Smooth muscle cell (in vitro differentiated cells): Measurements from ENCODE around the gene CUEDC1. TPM values are rescaled to one million over a fixed set of nuclear protein-coding genes. Genes with fewer than 3 reads are reported as not detected.

ENCODE experiments used
- DNase-seq: peaks from one replicate; lab custom pipeline; 2025; ENCODE audit not compliant: unreplicated experiment; lab: John Stamatoyannopoulos, UW
- H2AFZ ChIP-seq: fragments of 200-600 bp; sonication (generic); 2 replicates; pipeline ENCODE4 v1.6.0; 2016; ENCODE audit warnings: antibody characterized with exemption, low read depth, mild to moderate bottlenecking
- H3F3A ChIP-seq: fragments of 200-600 bp; sonication (generic); 2 replicates; pipeline ENCODE4 v1.6.0; 2017; ENCODE audit warnings: antibody characterized with exemption, low read depth
- H3K27ac ChIP-seq: fragments of 200-600 bp; sonication (generic); 2 replicates; pipeline ENCODE4 v1.5.1; 2016; ENCODE audit warnings: low read depth, mild to moderate bottlenecking
- H3K27me3 ChIP-seq: fragments of 200-600 bp; sonication (generic); 2 replicates; pipeline ENCODE4 v1.6.1; 2016; ENCODE audit warnings: low read depth, mild to moderate bottlenecking
- H3K36me3 ChIP-seq: fragments of 200-600 bp; sonication (generic); 2 replicates; pipeline ENCODE4 v1.5.1; 2016; ENCODE audit warnings: low read depth
- H3K4me1 ChIP-seq: fragments of 200-600 bp; sonication (generic); 2 replicates; pipeline ENCODE4 v1.5.1; 2016; ENCODE audit warnings: low read depth
- H3K4me2 ChIP-seq: fragments of 200-600 bp; sonication (generic); 2 replicates; pipeline ENCODE4 v1.6.0; 2016; ENCODE audit warnings: mild to moderate bottlenecking
- H3K4me3 ChIP-seq: fragments of 200-600 bp; sonication (generic); 2 replicates; pipeline ENCODE4 v1.5.1; 2016; ENCODE audit warnings: mild to moderate bottlenecking
- H3K79me2 ChIP-seq: fragments of 200-600 bp; sonication (generic); 2 replicates; pipeline ENCODE4 v1.6.0; 2016; ENCODE audit warnings: low read depth, mild to moderate bottlenecking
- H3K9ac ChIP-seq: fragments of 200-600 bp; sonication (generic); 2 replicates; pipeline ENCODE4 v1.6.0; 2016; ENCODE audit warnings: low read depth
- H3K9me3 ChIP-seq: fragments of 200-600 bp; sonication (generic); replicated peaks from 2 replicates; pipeline ENCODE4 v1.5.1; 2016; ENCODE audit warnings: low read depth
- H4K20me1 ChIP-seq: fragments of 200-600 bp; sonication (generic); 2 replicates; pipeline ENCODE4 v1.6.0; 2016; ENCODE audit warnings: low read depth
- WGBS: methylation state at CpG from one replicate; pipeline ENCODE4 v1.1.7; 2016; ENCODE audit warnings: low lambda C conversion rate; 5-methylcytosine and 5-hydroxymethylcytosine counted together
- polyA plus RNA-seq: library from polyadenylated mRNA; unstranded; fragments of >200 nt; fragmentation: Nextera tagmentation; extraction: Ambion mirVana; gene quantifications from 2 replicates; pipeline ENCODE4 v1.2.1, GENCODE V29; 2016
- total RNA-seq: library from RNA; depleted of rRNA; stranded (reverse); fragments of >200 nt; gene quantifications from 2 replicates; pipeline ENCODE4 v1.2.3, GENCODE V29; 2014
- TF ChIP-seq, protein P1 (sequence below): fragments of 200-600 bp; sonication (generic); IDR thresholded peaks from 2 replicates; pipeline ENCODE4 v1.5.1; 2017; ENCODE audit warnings: borderline replicate concordance, mild to moderate bottlenecking, antibody characterized with exemption; ENCODE audit not compliant: insufficient read depth, poor library complexity, severe bottlenecking

CUEDC1 gene
- total and polyA plus RNA-seq, 2 experiments from 2014 or later = 11.1 to 11.7 TPM

GRCh38 chr17:57856792-57857620 lies 98.2 kb downstream of the CUEDC1 start:
- H3K27ac ChIP-seq = no peak overlapping the region
- no peaks in the 10 kb centered on the region for H3K36me3 ChIP-seq
- TF ChIP-seq, protein P1, sequence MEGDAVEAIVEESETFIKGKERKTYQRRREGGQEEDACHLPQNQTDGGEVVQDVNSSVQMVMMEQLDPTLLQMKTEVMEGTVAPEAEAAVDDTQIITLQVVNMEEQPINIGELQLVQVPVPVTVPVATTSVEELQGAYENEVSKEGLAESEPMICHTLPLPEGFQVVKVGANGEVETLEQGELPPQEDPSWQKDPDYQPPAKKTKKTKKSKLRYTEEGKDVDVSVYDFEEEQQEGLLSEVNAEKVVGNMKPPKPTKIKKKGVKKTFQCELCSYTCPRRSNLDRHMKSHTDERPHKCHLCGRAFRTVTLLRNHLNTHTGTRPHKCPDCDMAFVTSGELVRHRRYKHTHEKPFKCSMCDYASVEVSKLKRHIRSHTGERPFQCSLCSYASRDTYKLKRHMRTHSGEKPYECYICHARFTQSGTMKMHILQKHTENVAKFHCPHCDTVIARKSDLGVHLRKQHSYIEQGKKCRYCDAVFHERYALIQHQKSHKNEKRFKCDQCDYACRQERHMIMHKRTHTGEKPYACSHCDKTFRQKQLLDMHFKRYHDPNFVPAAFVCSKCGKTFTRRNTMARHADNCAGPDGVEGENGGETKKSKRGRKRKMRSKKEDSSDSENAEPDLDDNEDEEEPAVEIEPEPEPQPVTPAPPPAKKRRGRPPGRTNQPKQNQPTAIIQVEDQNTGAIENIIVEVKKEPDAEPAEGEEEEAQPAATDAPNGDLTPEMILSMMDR = no peak
- H3F3A ChIP-seq = peaks cover 12% of the 10 kb centered on the region
- peaks cover 10% of the 10 kb centered on the region for H3K4me1 ChIP-seq
- DNase-seq = no peak
- H3K9me3 ChIP-seq = no peaks in the 10 kb centered on the region
- H3K27me3 ChIP-seq = no peaks in the 10 kb centered on the region
- no peak overlapping the region for H3K4me3 ChIP-seq
- no peaks in the 10 kb centered on the region for H4K20me1 ChIP-seq
- H3K9ac ChIP-seq = no peak overlapping the region
- no peaks in the 10 kb centered on the region for H3K79me2 ChIP-seq
- no peak overlapping the region for H3K4me2 ChIP-seq
- no peak overlapping the region for H2AFZ ChIP-seq
- 92% methylated on average over 10 of the region's 10 CpGs for WGBS

DNA sequence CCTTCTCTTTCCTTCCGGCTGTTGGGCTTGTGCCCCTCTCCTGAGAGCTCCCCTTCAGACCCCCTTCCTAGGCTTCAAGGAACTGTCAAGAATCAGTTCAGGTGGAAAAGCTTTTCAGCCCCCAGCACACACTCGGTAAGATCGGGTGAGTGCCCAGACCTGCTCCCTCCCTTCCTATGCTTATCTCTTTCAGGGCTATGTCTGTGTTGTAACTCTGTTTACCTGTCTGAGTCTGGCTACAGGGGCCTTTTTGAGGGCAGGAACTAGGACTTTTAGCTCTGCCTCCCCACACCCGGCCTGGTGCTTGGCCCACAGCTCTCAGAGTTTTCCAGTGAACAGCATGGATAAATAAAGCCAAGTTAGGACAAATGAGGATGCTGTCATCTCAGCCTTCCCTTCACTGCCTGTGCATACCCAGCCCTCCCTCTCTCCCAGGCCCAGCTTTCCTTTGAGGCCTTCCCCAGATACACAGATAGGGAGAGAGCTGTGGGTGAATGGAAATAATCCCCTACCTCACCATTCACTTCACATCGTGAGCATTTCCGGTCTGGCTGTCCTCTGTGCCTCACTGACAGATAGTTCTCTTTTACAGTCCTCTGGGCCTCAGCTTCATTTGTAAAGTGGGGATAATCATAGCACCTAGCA lies 99.7 kb downstream of the CUEDC1 start:
- H4K20me1 ChIP-seq = no peaks in the 10 kb centered on the region
- no peak for DNase-seq
- H3F3A ChIP-seq = peaks cover 15% of the 10 kb centered on the region
- no peaks in the 10 kb centered on the region for H3K27me3 ChIP-seq
- H3K36me3 ChIP-seq = no peaks in the 10 kb centered on the region
- no peak overlapping the region for H2AFZ ChIP-seq
- H3K4me1 ChIP-seq = peaks cover 9% of the 10 kb centered on the region
- 57% methylated on average over 6 of the region's 6 CpGs for WGBS
- no peak overlapping the region for H3K9ac ChIP-seq
- no peaks in the 10 kb centered on the region for H3K9me3 ChIP-seq
- TF ChIP-seq, protein P1 = no peak
- no peak overlapping the region for H3K4me3 ChIP-seq
- no peaks in the 10 kb centered on the region for H3K79me2 ChIP-seq
- no peak overlapping the region for H3K27ac ChIP-seq
- H3K4me2 ChIP-seq = no peak overlapping the region

DNA sequence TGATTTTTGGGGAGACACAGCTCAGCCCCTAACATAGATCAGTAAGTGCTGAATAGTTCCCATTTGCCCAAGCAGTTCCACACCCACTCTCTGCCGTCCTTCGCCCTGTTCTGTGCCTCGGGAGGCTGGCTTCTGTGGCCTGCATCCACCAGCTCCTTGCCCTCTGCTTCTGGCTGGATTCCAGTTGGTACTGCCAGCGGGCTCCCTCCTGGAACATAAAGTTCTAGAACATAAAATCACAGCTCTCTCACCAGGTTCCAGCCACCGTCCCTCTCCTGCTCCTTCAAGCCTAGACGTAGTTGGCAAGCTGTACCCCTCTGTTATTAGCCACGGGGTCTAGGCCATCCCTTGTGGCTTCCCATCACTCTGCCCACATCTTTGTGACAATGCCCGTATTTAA lies 101.5 kb downstream of the CUEDC1 start:
- no peaks in the 10 kb centered on the region for H3K27me3 ChIP-seq
- no peak overlapping the region for H3K4me2 ChIP-seq
- no peak overlapping the region for H3K9ac ChIP-seq
- H2AFZ ChIP-seq = no peak overlapping the region
- H3K27ac ChIP-seq = no peak overlapping the region
- no peaks in the 10 kb centered on the region for H4K20me1 ChIP-seq
- TF ChIP-seq, protein P1 = no peak
- H3K36me3 ChIP-seq = no peaks in the 10 kb centered on the region
- H3K4me1 ChIP-seq = peaks cover 16% of the 10 kb centered on the region
- H3K9me3 ChIP-seq = no peaks in the 10 kb centered on the region
- peaks cover 11% of the 10 kb centered on the region for H3K79me2 ChIP-seq
- H3F3A ChIP-seq = peaks cover 5% of the 10 kb centered on the region
- H3K4me3 ChIP-seq = no peak overlapping the region
- DNase-seq = no peak
- WGBS = 91% methylated on average over 8 of the region's 8 CpGs

DNA sequence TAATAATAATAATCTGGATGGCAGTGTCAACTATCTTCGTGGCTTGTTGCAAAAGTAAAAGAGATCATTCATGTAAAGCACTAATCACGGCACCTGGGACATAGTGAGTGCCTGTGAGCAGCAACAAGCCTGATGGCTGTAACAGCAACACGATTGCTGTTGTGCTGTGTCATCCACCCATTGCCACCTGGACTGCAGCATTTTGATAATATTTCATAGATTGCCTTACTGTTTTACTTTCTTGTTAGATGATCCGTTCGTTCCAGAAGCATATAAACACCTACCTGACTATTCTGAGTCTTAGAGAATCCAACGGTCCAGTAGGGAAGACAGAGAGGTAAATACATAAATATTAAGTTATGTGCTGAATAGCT lies 102.3 kb downstream of the CUEDC1 start:
- TF ChIP-seq, protein P1 = no peak
- no peak overlapping the region for H3K4me3 ChIP-seq
- peaks cover 18% of the 10 kb centered on the region for H3K4me1 ChIP-seq
- H3K27me3 ChIP-seq = no peaks in the 10 kb centered on the region
- H3K9me3 ChIP-seq = no peaks in the 10 kb centered on the region
- 80% methylated on average over 6 of the region's 6 CpGs for WGBS
- H3K9ac ChIP-seq = no peak overlapping the region
- H3K4me2 ChIP-seq = no peak overlapping the region
- H2AFZ ChIP-seq = no peak overlapping the region
- H3K79me2 ChIP-seq = peaks cover 12% of the 10 kb centered on the region
- no peak for DNase-seq
- H3K27ac ChIP-seq = no peak overlapping the region
- no peaks in the 10 kb centered on the region for H3K36me3 ChIP-seq
- H3F3A ChIP-seq = peaks cover 5% of the 10 kb centered on the region
- H4K20me1 ChIP-seq = no peaks in the 10 kb centered on the region
